ENCODE results near the gene TLR9. TPM values are rescaled to one million over a fixed set of nuclear protein-coding genes. Genes with fewer than 3 reads are reported as not detected.

The TLR9 gene
- total RNA-seq, 1 donor from 2014 or later, result not detected

- Histone ChIP-seq H3K4me1 (peaks cover 62% of the 10 kb centered on the region), H3K4me3 (no peak overlapping the region), H3K27me3 (no peaks in the 10 kb centered on the region), H3K27ac (no peak overlapping the region), H3K36me3 (peaks cover 0 to 52% of the 10 kb centered on the region in 2 donors), H3K9me3 (no peaks in the 10 kb centered on the region)
- no peak for TF ChIP-seq POLR2A (IDR thresholded peaks at IDR 0.05)
- no peak for TF ChIP-seq POLR2AphosphoS5 (IDR thresholded peaks at IDR 0.05; ENCODE audit: insufficient read depth in 1 of 2, low read depth in 1 of 2)
- no peak for TF ChIP-seq CTCF (IDR thresholded peaks at IDR 0.05)
- DNase-seq (ENCODE audit: extremely low spot score in 2 of 2), result no peak
- intact Hi-C loops (cut with DNase I), result loop anchor here (5.0 kb wide), 1 partner anchor 109 kb away; no protein-coding TSS in a partner anchor
Measured at GRCh38 chr3:52233108-52233591, 7.7 kb upstream of the TLR9 start.

GRCh38 chr3:52232279-52233107 is 7.0 kb upstream of the TLR9 start:
- Histone ChIP-seq H3K27ac (no peak overlapping the region), H3K4me3 (no peak overlapping the region), H3K36me3 (peaks cover 0 to 57% of the 10 kb centered on the region in 2 donors), H3K4me1 (peaks cover 56% of the 10 kb centered on the region), H3K27me3 (no peaks in the 10 kb centered on the region), H3K9me3 (no peaks in the 10 kb centered on the region)
- no peak for DNase-seq (ENCODE audit: extremely low spot score in 2 of 2)
- intact Hi-C loops (cut with DNase I), result loop anchor here (5.0 kb wide), 1 partner anchor 110 kb away; no protein-coding TSS in a partner anchor
- no peak for TF ChIP-seq CTCF (IDR thresholded peaks at IDR 0.05)
- TF ChIP-seq POLR2A (IDR thresholded peaks at IDR 0.05), result no peak
- no peak for TF ChIP-seq POLR2AphosphoS5 (IDR thresholded peaks at IDR 0.05; ENCODE audit: insufficient read depth in 1 of 2, low read depth in 1 of 2)

- DNase-seq (ENCODE audit: extremely low spot score in 2 of 2), result no peak
- TF ChIP-seq CTCF (IDR thresholded peaks at IDR 0.05) (peak; percentile 41 to 95 (median 74)), POLR2A (IDR thresholded peaks at IDR 0.05) (no peak), POLR2AphosphoS5 (IDR thresholded peaks at IDR 0.05; ENCODE audit: insufficient read depth in 1 of 2, low read depth in 1 of 2) (peak in 1 of 2 donors; percentile 25)
- intact Hi-C loops (cut with DNase I), result loop anchor here (5.0 kb wide), 1 partner anchor 111 kb away; no protein-coding TSS in a partner anchor
Measured at GRCh38 chr3:52231502-52232278, 6.2 kb upstream of the TLR9 start.

GRCh38 chr3:52230889-52231499 is 5.5 kb upstream of the TLR9 start:
- TF ChIP-seq POLR2A (IDR thresholded peaks at IDR 0.05) (no peak), CTCF (IDR thresholded peaks at IDR 0.05) (no peak), POLR2AphosphoS5 (IDR thresholded peaks at IDR 0.05; ENCODE audit: insufficient read depth in 1 of 2, low read depth in 1 of 2) (no peak)
- H3K27ac ChIP-seq, result no peak overlapping the region
- intact Hi-C loops (cut with DNase I), result loop anchor here (5.0 kb wide), 1 partner anchor 111 kb away; no protein-coding TSS in a partner anchor
- H3K9me3 ChIP-seq, result no peaks in the 10 kb centered on the region
- no peak for DNase-seq (ENCODE audit: extremely low spot score in 2 of 2)
- peaks cover 0 to 59% of the 10 kb centered on the region in 2 donors for H3K36me3 ChIP-seq
- no peaks in the 10 kb centered on the region for H3K27me3 ChIP-seq
- H3K4me1 ChIP-seq, result peaks cover 41% of the 10 kb centered on the region
- no peak overlapping the region for H3K4me3 ChIP-seq

More at GRCh38 chr3:52231502-52232278, 6.2 kb upstream of the TLR9 start:
- no peak overlapping the region for H3K4me3 ChIP-seq
- peaks cover 0 to 59% of the 10 kb centered on the region in 2 donors for H3K36me3 ChIP-seq
- H3K4me1 ChIP-seq, result peaks cover 48% of the 10 kb centered on the region
- H3K27me3 ChIP-seq, result no peaks in the 10 kb centered on the region
- no peak overlapping the region for H3K27ac ChIP-seq
- no peaks in the 10 kb centered on the region for H3K9me3 ChIP-seq

Data from vagina (tissue), 2 donors.